ENCODE data around the gene ARFIP2.

DNA sequence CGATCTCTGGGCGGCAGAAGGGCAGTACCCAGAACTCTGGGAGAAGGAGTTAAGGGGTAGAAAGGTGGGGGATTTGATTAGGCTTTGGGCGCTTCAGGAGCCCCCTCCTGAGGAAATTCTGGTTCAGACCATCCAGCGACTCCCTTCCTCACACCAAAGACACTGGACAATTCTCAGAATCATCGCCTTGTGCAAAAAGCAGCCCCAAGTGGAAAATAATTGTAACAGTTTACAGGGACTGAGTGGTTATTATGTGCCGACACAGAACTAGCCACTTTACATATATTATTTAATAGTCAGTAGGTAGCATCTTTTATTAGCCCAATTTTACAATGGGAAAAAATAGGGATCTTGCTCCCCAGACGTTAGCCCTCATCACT is 6.7 kb downstream of the ARFIP2 start:
- TF ChIP-seq, protein P1, sequence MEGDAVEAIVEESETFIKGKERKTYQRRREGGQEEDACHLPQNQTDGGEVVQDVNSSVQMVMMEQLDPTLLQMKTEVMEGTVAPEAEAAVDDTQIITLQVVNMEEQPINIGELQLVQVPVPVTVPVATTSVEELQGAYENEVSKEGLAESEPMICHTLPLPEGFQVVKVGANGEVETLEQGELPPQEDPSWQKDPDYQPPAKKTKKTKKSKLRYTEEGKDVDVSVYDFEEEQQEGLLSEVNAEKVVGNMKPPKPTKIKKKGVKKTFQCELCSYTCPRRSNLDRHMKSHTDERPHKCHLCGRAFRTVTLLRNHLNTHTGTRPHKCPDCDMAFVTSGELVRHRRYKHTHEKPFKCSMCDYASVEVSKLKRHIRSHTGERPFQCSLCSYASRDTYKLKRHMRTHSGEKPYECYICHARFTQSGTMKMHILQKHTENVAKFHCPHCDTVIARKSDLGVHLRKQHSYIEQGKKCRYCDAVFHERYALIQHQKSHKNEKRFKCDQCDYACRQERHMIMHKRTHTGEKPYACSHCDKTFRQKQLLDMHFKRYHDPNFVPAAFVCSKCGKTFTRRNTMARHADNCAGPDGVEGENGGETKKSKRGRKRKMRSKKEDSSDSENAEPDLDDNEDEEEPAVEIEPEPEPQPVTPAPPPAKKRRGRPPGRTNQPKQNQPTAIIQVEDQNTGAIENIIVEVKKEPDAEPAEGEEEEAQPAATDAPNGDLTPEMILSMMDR (IDR thresholded peaks at IDR 0.05): 0 out of 2 replicates have a peak, but pooled peaks have one; percentile 1
- no peak for TF ChIP-seq EZH2phosphoT487 (IDR thresholded peaks at IDR 0.05; ENCODE audit: borderline replicate concordance, low read depth)
- TF ChIP-seq RCOR1 (IDR thresholded peaks at IDR 0.05; ENCODE audit: low read length): no peak
- no peak for TF ChIP-seq RAD21 (IDR thresholded peaks at IDR 0.05; ENCODE audit: low read length)
- TF ChIP-seq YY1 (IDR thresholded peaks at IDR 0.05; ENCODE audit: low read depth): no peak
- TF ChIP-seq, protein P2, sequence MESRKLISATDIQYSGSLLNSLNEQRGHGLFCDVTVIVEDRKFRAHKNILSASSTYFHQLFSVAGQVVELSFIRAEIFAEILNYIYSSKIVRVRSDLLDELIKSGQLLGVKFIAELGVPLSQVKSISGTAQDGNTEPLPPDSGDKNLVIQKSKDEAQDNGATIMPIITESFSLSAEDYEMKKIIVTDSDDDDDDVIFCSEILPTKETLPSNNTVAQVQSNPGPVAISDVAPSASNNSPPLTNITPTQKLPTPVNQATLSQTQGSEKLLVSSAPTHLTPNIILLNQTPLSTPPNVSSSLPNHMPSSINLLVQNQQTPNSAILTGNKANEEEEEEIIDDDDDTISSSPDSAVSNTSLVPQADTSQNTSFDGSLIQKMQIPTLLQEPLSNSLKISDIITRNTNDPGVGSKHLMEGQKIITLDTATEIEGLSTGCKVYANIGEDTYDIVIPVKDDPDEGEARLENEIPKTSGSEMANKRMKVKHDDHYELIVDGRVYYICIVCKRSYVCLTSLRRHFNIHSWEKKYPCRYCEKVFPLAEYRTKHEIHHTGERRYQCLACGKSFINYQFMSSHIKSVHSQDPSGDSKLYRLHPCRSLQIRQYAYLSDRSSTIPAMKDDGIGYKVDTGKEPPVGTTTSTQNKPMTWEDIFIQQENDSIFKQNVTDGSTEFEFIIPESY (IDR thresholded peaks at IDR 0.05; ENCODE audit: borderline replicate concordance, low read depth): no peak
- no peak for TF ChIP-seq SMC3 (IDR thresholded peaks at IDR 0.05; ENCODE audit: low read depth, low read length)
- no peak for TF ChIP-seq FOXM1 (IDR thresholded peaks at IDR 0.05; ENCODE audit: low read depth)
